ENCODE results near the gene PRRT2.
"Not testable (repeated sequence)": the region's sequence is repeated elsewhere in the genome, so short reads cannot be mapped to it uniquely, and the experiment has no call there.

The PRRT2 gene

DNA sequence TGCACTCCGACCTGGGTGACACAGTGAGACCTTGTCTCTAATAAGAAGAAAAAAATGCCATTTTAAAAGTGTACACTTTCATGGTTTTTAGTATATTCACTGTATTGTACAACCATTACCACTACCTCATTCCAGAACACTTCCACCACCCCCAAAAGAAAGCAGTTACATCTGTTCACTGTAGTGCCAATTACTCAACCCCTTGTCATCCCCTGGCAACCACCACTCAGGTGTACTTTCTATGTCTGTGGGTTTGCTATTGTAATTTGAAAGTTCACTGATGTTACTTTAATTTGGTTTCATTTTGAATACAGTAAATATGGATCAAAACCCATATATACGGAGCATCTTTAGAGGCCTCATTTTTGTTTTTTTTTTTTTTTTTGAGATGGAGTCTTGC, 27.8 kb upstream of the PRRT2 start:
- Histone ChIP-seq H3K9me2 (replicated peaks; ENCODE audit: insufficient read depth, low read length) (no peaks in the 10 kb centered on the region), H3F3A (ENCODE audit: insufficient read depth, low read length) (peaks cover 5% of the 10 kb centered on the region), H3K36me3 (replicated peaks; ENCODE audit: insufficient read depth, low read length) (no peaks in the 10 kb centered on the region), H3K9me3 (replicated peaks; ENCODE audit: insufficient read depth, low read length) (no peaks in the 10 kb centered on the region), H3K4me2 (ENCODE audit: low read depth, low read length) (no peak overlapping the region), H4K20me1 (ENCODE audit: insufficient read depth, low read length) (no peaks in the 10 kb centered on the region), H2AFZ (ENCODE audit: low read length) (no peak overlapping the region), H3K27ac (ENCODE audit: low read length) (no peak overlapping the region), H3K79me2 (ENCODE audit: low read length) (no peaks in the 10 kb centered on the region), H3K27me3 (replicated peaks; ENCODE audit: insufficient read depth, low read length) (no peaks in the 10 kb centered on the region), H3K4me1 (ENCODE audit: low read length) (no peaks in the 10 kb centered on the region), H3K4me3 (ENCODE audit: low read length) (no peak overlapping the region), H3K9ac (ENCODE audit: low read length) (no peak overlapping the region)
- TF ChIP-seq EZH2phosphoT487 (IDR thresholded peaks at IDR 0.05; ENCODE audit: low read length) (no peak), EZH2 (optimal IDR thresholded peaks at IDR 0.05; ENCODE audit: low read depth, low read length) (no peak)
- TF ChIP-seq, protein P1, sequence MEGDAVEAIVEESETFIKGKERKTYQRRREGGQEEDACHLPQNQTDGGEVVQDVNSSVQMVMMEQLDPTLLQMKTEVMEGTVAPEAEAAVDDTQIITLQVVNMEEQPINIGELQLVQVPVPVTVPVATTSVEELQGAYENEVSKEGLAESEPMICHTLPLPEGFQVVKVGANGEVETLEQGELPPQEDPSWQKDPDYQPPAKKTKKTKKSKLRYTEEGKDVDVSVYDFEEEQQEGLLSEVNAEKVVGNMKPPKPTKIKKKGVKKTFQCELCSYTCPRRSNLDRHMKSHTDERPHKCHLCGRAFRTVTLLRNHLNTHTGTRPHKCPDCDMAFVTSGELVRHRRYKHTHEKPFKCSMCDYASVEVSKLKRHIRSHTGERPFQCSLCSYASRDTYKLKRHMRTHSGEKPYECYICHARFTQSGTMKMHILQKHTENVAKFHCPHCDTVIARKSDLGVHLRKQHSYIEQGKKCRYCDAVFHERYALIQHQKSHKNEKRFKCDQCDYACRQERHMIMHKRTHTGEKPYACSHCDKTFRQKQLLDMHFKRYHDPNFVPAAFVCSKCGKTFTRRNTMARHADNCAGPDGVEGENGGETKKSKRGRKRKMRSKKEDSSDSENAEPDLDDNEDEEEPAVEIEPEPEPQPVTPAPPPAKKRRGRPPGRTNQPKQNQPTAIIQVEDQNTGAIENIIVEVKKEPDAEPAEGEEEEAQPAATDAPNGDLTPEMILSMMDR (IDR thresholded peaks at IDR 0.05; ENCODE audit: low read length) = no peak
- peak; percentile 26 for DNase-seq

DNA sequence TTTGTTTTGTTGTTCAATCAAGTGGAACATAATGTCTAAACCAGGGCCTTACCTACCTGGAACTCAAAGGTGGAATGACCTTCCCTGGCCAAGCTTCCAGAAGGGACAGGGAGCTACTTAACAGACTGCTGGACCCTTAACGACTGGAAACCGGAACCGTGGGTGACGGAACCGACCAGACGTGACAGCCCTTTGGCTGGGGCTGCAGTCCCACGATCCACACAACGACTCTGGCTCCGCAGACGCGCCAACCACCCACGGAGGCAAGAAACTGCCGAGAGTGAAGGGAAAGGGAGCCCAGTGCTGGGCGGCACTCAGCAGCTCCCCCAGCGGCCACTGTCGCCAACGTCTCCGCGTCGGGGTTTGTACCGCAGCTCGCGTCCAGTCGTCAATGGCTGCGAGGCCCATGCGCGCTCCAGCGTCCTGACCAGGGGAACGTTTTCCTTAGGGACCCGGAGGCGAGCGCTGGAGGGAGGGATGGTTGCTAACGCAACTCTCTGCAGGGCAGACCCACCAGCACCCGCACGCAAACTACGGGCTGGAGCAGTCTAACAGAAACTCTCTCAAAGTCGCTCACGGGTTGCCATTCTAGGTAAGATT, 27.0 kb upstream of the PRRT2 start:
- Histone ChIP-seq H2AFZ (ENCODE audit: low read length) (peak overlapping the region; percentile 57), H3K27me3 (replicated peaks; ENCODE audit: insufficient read depth, low read length) (no peaks in the 10 kb centered on the region), H3K27ac (ENCODE audit: low read length) (no peak overlapping the region), H3K4me1 (ENCODE audit: low read length) (peaks cover 4% of the 10 kb centered on the region; the same call in 1 of the 2 replicates), H4K20me1 (ENCODE audit: insufficient read depth, low read length) (no peaks in the 10 kb centered on the region), H3K4me2 (ENCODE audit: low read depth, low read length) (peak overlapping the region; percentile 24; the same call in 1 of the 2 replicates), H3K36me3 (replicated peaks; ENCODE audit: insufficient read depth, low read length) (no peaks in the 10 kb centered on the region), H3K9me3 (replicated peaks; ENCODE audit: insufficient read depth, low read length) (no peaks in the 10 kb centered on the region), H3K9me2 (replicated peaks; ENCODE audit: insufficient read depth, low read length) (no peaks in the 10 kb centered on the region), H3K4me3 (ENCODE audit: low read length) (0 out of 2 replicates have a peak overlapping the region, but pooled peaks have one; percentile 7), H3F3A (ENCODE audit: insufficient read depth, low read length) (peaks cover 5% of the 10 kb centered on the region), H3K79me2 (ENCODE audit: low read length) (0 out of 2 replicates have a peak, but pooled peaks cover 2% of the 10 kb centered on the region), H3K9ac (ENCODE audit: low read length) (no peak overlapping the region)
- TF ChIP-seq EZH2 (optimal IDR thresholded peaks at IDR 0.05; ENCODE audit: low read depth, low read length) (no peak), EZH2phosphoT487 (IDR thresholded peaks at IDR 0.05; ENCODE audit: low read length) (no peak)
- TF ChIP-seq, protein P1 (IDR thresholded peaks at IDR 0.05; ENCODE audit: low read length) = peak; percentile 60
- peak; percentile 27 for DNase-seq

DNA sequence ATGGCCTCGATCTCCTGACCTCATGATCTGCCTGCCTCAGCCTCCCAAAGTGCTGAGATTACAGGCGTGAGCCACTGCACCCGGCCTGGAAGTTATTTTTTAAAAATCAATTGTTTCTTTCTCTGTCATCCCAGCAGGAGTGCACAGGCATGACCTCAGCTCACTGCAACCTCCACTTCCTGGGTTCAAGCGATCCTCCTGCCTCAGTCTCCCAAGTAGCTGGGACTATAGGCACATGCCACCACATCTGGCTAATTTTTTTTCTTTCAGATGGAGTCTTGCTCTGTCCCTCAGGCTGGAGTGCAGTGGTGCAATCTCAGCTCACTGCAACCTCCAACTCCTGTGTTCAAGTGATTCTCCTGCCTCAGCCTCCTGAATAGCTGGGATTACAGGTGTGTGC, 24.8 kb upstream of the PRRT2 start:
- not testable (repeated sequence) for H3K4me3 ChIP-seq (ENCODE audit: low read length); H3K9ac ChIP-seq (ENCODE audit: low read length); H3K4me2 ChIP-seq (ENCODE audit: low read depth, low read length); H3F3A ChIP-seq (ENCODE audit: insufficient read depth, low read length); H3K9me3 ChIP-seq (replicated peaks; ENCODE audit: insufficient read depth, low read length); DNase-seq; H3K27me3 ChIP-seq (replicated peaks; ENCODE audit: insufficient read depth, low read length); H4K20me1 ChIP-seq (ENCODE audit: insufficient read depth, low read length); H3K36me3 ChIP-seq (replicated peaks; ENCODE audit: insufficient read depth, low read length); H3K9me2 ChIP-seq (replicated peaks; ENCODE audit: insufficient read depth, low read length); H3K27ac ChIP-seq (ENCODE audit: low read length); H2AFZ ChIP-seq (ENCODE audit: low read length)
- peaks cover 12% of the 10 kb centered on the region for H3K4me1 ChIP-seq (ENCODE audit: low read length)
- H3K79me2 ChIP-seq (ENCODE audit: low read length) = peaks cover 19% of the 10 kb centered on the region

DNA sequence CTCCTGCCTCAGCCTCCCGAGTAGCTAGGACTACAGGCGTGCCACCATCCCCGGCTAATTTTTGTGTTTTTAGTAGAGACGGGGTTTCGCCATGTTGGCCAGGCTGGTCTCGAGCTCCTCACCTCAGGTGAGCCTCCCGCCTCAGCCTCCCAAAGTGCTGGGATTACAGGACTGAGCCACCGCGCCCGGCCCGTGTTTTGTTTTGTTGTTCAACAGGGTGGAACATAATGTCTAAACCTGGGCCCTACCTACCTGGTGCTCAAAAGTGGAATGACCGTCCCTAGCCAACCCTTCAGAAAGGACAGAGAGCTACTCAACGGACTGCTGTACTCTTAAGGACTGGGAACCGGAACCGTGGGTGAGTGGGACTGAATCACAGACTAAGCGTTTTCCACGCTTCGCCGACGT, 22.2 kb upstream of the PRRT2 start:
- Histone ChIP-seq H3K27ac (ENCODE audit: low read length) (peak overlapping the region; percentile 74; the same call in 1 of the 2 replicates), H3K4me3 (ENCODE audit: low read length) (peak overlapping the region; percentile 82), H2AFZ (ENCODE audit: low read length) (peak overlapping the region; percentile 98), H3K36me3 (replicated peaks; ENCODE audit: insufficient read depth, low read length) (0 out of 2 replicates have a peak, but pooled peaks cover 3% of the 10 kb centered on the region), H3K79me2 (ENCODE audit: low read length) (peaks cover 45% of the 10 kb centered on the region), H3K9ac (ENCODE audit: low read length) (peak overlapping the region; percentile 88), H3K9me2 (replicated peaks; ENCODE audit: insufficient read depth, low read length) (no peaks in the 10 kb centered on the region), H4K20me1 (ENCODE audit: insufficient read depth, low read length) (no peaks in the 10 kb centered on the region), H3K4me1 (ENCODE audit: low read length) (peaks cover 19% of the 10 kb centered on the region), H3K4me2 (ENCODE audit: low read depth, low read length) (peak overlapping the region; percentile 98), H3F3A (ENCODE audit: insufficient read depth, low read length) (peaks cover 5% of the 10 kb centered on the region), H3K27me3 (replicated peaks; ENCODE audit: insufficient read depth, low read length) (no peaks in the 10 kb centered on the region), H3K9me3 (replicated peaks; ENCODE audit: insufficient read depth, low read length) (no peaks in the 10 kb centered on the region)
- no peak for DNase-seq
- TF ChIP-seq, protein P1 (IDR thresholded peaks at IDR 0.05; ENCODE audit: low read length) = no peak
- TF ChIP-seq EZH2 (optimal IDR thresholded peaks at IDR 0.05; ENCODE audit: low read depth, low read length) (no peak), EZH2phosphoT487 (IDR thresholded peaks at IDR 0.05; ENCODE audit: low read length) (no peak)
